ENCODE measurements around the gene PRKN. TPM values are rescaled to one million over a fixed set of nuclear protein-coding genes. Genes with fewer than 3 reads are reported as not detected.

PRKN gene
- total RNA-seq, 1 experiment from 2014 or later, result 2.0 TPM

GRCh38 chr6:161401587-161402309, 1325.8 kb downstream of the PRKN start:
- Histone ChIP-seq H4K5ac (ENCODE audit: insufficient read length, low read depth, low read length) (no peak overlapping the region), H3K79me2 (ENCODE audit: insufficient read depth, low read length) (no peaks in the 10 kb centered on the region), H2BK12ac (ENCODE audit: insufficient read length, low read depth, low read length) (no peak overlapping the region), H3K18ac (ENCODE audit: insufficient read length, low read depth, low read length) (no peak overlapping the region), H3K56ac (ENCODE audit: insufficient read length, low read depth, low read length) (no peak overlapping the region), H4K20me1 (ENCODE audit: control insufficient read depth, insufficient read depth, insufficient read length) (no peaks in the 10 kb centered on the region), H4K91ac (ENCODE audit: insufficient read length, low read depth, low read length) (no peak overlapping the region), H3K14ac (ENCODE audit: insufficient read depth, low read length) (no peak overlapping the region), H2AK5ac (ENCODE audit: insufficient read length, low read length) (no peak overlapping the region), H4K8ac (replicated peaks; ENCODE audit: insufficient read length, low read depth, low read length) (no peak overlapping the region), H2BK120ac (ENCODE audit: low read depth, low read length, poor library complexity, severe bottlenecking) (no peak overlapping the region), H3K27me3 (ENCODE audit: insufficient read depth, low read length) (no peaks in the 10 kb centered on the region), H3K9me3 (ENCODE audit: control insufficient read depth, low read depth, low read length) (no peaks in the 10 kb centered on the region), H3K79me1 (ENCODE audit: insufficient read depth, low read depth, low read length, poor library complexity, severe bottlenecking) (no peaks in the 10 kb centered on the region), H3K4me2 (ENCODE audit: insufficient read depth, insufficient read length, low read length) (no peak overlapping the region), H2BK20ac (ENCODE audit: low read depth, low read length, poor library complexity, severe bottlenecking) (no peak overlapping the region), H2AFZ (ENCODE audit: low read length) (no peak overlapping the region), H2BK5ac (ENCODE audit: insufficient read length, low read length) (no peak overlapping the region), H3K4me1 (ENCODE audit: insufficient read depth, low read length) (no peaks in the 10 kb centered on the region), H3K9ac (ENCODE audit: extremely low read depth, insufficient read length, low read length) (no peak overlapping the region), H3T11ph (ENCODE audit: low read length) (no peak overlapping the region), H3K23ac (ENCODE audit: insufficient read length, low read depth, low read length) (no peak overlapping the region), H3K4ac (ENCODE audit: low read depth, low read length) (no peak overlapping the region), H3K27ac (ENCODE audit: insufficient read length, low read depth, low read length) (no peak overlapping the region), H3K23me2 (ENCODE audit: insufficient read length, low read depth, low read length, poor library complexity, severe bottlenecking) (no peaks in the 10 kb centered on the region), H2BK15ac (ENCODE audit: low read depth, low read length) (no peak overlapping the region)
- H3K4me1 Mint-ChIP-seq, result peaks cover 0 to 11% of the 10 kb centered on the region in 2 experiments; a peak in 2 of 4 replicates
- no peak overlapping the region for H3K27ac Mint-ChIP-seq
- no peak for DNase-seq
- H3K9me3 Mint-ChIP-seq, result peaks cover 19 to 23% of the 10 kb centered on the region in 2 experiments
- WGBS (ENCODE audit: extremely low coverage, insufficient read length, low lambda C conversion rate), result no CpG with 5 or more reads among the region's 8 CpGs
- no peak overlapping the region for H3K4me3 Mint-ChIP-seq
- H3K27me3 Mint-ChIP-seq (ENCODE audit: low read depth), result peaks cover 3% of the 10 kb centered on the region
- TF ChIP-seq CTCF (conservative IDR thresholded peaks at IDR 0.05), result no peak
- peaks cover 0 to 17% (median 7%) of the 10 kb centered on the region in 3 experiments; a peak in 3 of 7 replicates for H3K36me3 Mint-ChIP-seq (ENCODE audit: insufficient read depth in 1 of 3, low read depth in 3 of 3)
